K562 (cell line): Measurements from ENCODE around the gene C2orf76.

Experiments
- CCNT2 ChIP-seq: IDR thresholded peaks from 2 replicates; pipeline ENCODE4 v1.6.1; 2011; ENCODE audit warnings: borderline replicate concordance, low read depth, mild to moderate bottlenecking, moderate library complexity, mixed read lengths, low read length; ENCODE audit not compliant: insufficient read length; ENCODE audit errors: extremely low read depth
- HDAC2 ChIP-seq: fragments of 450-650 bp; IDR thresholded peaks from 2 replicates; pipeline ENCODE4 v1.6.1; 2016; ENCODE audit warnings: mild to moderate bottlenecking
- ILK ChIP-seq: fragments of 450-650 bp; IDR thresholded peaks from 2 replicates; pipeline ENCODE4 v1.6.1; 2016; ENCODE audit warnings: missing genetic modification characterization, low read depth, mild to moderate bottlenecking, missing compliant biosample characterization, moderate library complexity, borderline replicate concordance
- MYC ChIP-seq, 2 experiments: fragments of 250-450 bp in 1 of 2; sonication (Bioruptor Pico) in 1 of 2; IDR thresholded peaks; 2 replicates each; pipeline versions ENCODE4 v1.5.1 to v1.6.1; 2012 to 2021; ENCODE audit warnings: low read depth in 2 of 2, borderline replicate concordance in 1 of 2, improper control_type of control experiment in 1 of 2, low read length in 1 of 2, mild to moderate bottlenecking in 1 of 2, moderate library complexity in 1 of 2
- SMAD1 ChIP-seq: fragments of 150-350 bp; IDR thresholded peaks from 2 replicates; pipeline ENCODE4 v1.6.1; 2014; ENCODE audit warnings: low read length, low read depth; ENCODE audit not compliant: partially characterized antibody
- SRSF9 ChIP-seq: fragments of 200-400 bp; formaldehyde crosslinking; IDR thresholded peaks from 2 replicates; pipeline ENCODE4 v1.6.1; 2017; ENCODE audit warnings: low read depth, low read length, borderline replicate concordance
- ZBTB7A ChIP-seq: IDR thresholded peaks from 2 replicates; pipeline ENCODE4 v1.6.1; 2011; ENCODE audit warnings: low read depth, mild to moderate bottlenecking, low read length, moderate library complexity, borderline replicate concordance; ENCODE audit not compliant: control insufficient read depth
- TF ChIP-seq, protein P1 (sequence below): fragments of 250-450 bp; sonication (Bioruptor Pico); IDR thresholded peaks from 2 replicates; pipeline ENCODE4 v1.5.0; 2020; ENCODE audit warnings: mild to moderate bottlenecking, borderline replicate concordance
- TF ChIP-seq, protein P2 (sequence below): fragments of 250-450 bp; sonication (Bioruptor Pico); IDR thresholded peaks from 2 replicates; pipeline ENCODE4 v1.5.0; 2021; ENCODE audit warnings: mild to moderate bottlenecking, moderate library complexity

DNA sequence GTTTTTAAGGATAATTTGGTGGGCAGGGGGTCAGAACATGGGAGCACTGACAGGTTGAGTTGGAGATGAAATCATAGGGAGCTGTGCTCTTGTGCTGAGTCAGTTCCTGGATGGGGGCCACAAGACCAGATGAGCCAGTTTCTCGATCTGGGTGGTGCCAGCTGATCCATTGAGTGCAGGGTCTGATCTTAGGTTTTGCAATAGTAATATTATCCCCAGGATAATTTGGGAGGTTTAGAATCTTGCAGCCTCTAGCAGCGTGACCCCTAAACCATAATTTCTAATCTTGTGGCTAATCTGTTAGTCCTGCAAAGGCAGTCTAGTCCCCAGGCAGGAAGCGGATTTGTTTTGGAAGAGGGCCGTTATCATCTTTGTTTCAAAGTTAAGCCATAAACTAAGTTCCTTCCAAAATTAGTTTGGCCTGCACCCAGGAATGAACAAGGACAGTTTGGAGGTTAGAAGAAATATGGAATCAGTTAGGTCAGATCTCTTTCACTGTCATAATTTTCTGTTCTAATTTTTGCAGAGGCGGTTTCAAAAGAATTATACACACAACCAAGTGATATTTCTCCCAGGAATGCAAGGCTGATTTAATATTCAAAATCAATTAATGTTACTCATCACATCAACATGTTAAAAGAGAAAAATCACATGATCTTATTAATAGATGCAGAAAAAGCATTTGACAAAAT is 23.1 kb upstream of the C2orf76 start:
- no peak for TF ChIP-seq ILK (tag)
- no peak for TF ChIP-seq CCNT2
- TF ChIP-seq, protein P1, sequence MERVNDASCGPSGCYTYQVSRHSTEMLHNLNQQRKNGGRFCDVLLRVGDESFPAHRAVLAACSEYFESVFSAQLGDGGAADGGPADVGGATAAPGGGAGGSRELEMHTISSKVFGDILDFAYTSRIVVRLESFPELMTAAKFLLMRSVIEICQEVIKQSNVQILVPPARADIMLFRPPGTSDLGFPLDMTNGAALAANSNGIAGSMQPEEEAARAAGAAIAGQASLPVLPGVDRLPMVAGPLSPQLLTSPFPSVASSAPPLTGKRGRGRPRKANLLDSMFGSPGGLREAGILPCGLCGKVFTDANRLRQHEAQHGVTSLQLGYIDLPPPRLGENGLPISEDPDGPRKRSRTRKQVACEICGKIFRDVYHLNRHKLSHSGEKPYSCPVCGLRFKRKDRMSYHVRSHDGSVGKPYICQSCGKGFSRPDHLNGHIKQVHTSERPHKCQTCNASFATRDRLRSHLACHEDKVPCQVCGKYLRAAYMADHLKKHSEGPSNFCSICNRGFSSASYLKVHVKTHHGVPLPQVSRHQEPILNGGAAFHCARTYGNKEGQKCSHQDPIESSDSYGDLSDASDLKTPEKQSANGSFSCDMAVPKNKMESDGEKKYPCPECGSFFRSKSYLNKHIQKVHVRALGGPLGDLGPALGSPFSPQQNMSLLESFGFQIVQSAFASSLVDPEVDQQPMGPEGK (CRISPR knock-in tag) = no peak
- TF ChIP-seq SRSF9 = no peak
- TF ChIP-seq SMAD1 = no peak
- TF ChIP-seq, protein P2, sequence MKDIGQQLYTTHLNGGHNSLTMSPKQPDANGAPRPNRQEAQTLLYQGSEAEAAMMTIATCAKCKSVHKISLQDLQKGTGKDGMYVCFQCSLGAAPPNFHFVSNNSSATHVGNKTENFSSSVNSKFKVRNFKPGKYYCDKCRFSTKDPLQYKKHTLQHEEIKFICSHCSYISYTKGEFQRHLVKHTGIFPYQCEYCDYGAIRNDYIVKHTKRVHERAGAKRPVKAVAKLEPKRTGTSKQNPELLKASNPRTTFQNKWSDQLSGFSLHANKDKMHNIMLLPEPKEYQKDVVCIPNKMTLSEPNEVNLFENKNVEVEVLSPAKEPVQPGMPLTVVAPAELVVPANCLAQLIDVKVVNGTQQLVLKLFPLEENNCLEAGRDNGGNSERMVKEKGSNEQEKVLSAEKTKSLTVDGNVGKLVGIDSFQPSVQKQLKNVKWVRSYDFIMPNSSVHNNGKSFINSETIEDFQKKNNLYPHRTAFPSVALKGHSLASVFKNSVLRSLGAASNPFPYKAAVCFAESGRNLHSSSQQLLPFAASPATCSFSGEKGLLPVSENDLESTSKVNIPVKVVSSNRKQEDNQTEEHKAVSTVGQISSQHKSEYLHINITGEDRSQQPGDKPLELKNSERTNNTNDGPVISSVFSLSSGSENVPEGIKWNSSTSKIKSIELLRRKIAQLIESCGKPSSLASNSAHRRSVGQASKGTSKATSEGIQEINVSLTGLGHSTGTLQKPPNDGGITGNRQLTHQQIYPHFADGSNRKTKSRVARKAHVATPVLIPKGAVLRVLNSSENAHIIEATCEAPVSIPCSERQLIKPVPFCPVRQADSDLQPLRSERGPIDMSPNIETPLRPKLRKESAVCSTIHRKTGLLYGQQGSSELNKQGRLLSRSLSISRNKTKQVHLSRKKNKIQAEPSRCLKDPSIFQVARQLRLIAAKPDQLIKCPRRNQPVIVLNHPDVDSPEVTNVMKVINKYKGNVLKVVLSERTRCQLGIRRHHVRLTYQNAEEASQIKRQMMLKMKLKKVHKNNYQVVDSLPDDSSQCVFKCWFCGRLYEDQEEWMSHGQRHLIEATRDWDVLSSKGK (CRISPR knock-in tag) = no peak
- TF ChIP-seq ZBTB7A = no peak
- no peak for TF ChIP-seq MYC (IDR thresholded peaks at IDR 0.05; ENCODE audit: low read depth, low read length)
- TF ChIP-seq MYC (CRISPR knock-in tag; IDR thresholded peaks at IDR 0.05; ENCODE audit: borderline replicate concordance, low read depth) = no peak
- no peak for TF ChIP-seq HDAC2
